ENCODE results near the gene AREG.
A peak's percentile ranks its signal among the peaks of the same experiment; 100 is the strongest.
"Not testable (repeated sequence)": the region's sequence is repeated elsewhere in the genome, so short reads cannot be mapped to it uniquely, and the experiment has no call there.

AREG gene

GRCh38 chr4:74444891-74445642, at the start of gene AREG:
TSS of gene AREG (plus strand) at chr4:74445136. CDS start at chr4:74445346, 210 bp downstream.
- peak; percentile 90 for DNase-seq (ENCODE audit: low spot score)

- peak; percentile 51 for DNase-seq (ENCODE audit: low spot score)
Measured at GRCh38 chr4:74395633-74396032, 49.3 kb upstream of the AREG start.

GRCh38 chr4:74397748-74398426, 47.0 kb upstream of the AREG start:
- DNase-seq (ENCODE audit: low spot score) = no peak

GRCh38 chr4:74398894-74399589, 45.9 kb upstream of the AREG start:
- not testable (repeated sequence) for DNase-seq (ENCODE audit: low spot score)

- DNase-seq (ENCODE audit: low spot score) = no peak
Measured at GRCh38 chr4:74400395-74400794, 44.5 kb upstream of the AREG start.

- no peak for DNase-seq (ENCODE audit: low spot score)
Measured at GRCh38 chr4:74402692-74403456, 42.1 kb upstream of the AREG start.

- no peak for DNase-seq (ENCODE audit: low spot score)
Measured at GRCh38 chr4:74407891-74408290, 37.0 kb upstream of the AREG start.

- no peak for DNase-seq (ENCODE audit: low spot score)
Measured at GRCh38 chr4:74408639-74409038, 36.3 kb upstream of the AREG start.

- DNase-seq (ENCODE audit: low spot score) = no peak
Measured at GRCh38 chr4:74410272-74410671, 34.7 kb upstream of the AREG start.

GRCh38 chr4:74412225-74412624, 32.7 kb upstream of the AREG start:
- DNase-seq (ENCODE audit: low spot score) = no peak

- no peak for DNase-seq (ENCODE audit: low spot score)
Measured at GRCh38 chr4:74413265-74413664, 31.7 kb upstream of the AREG start.

GRCh38 chr4:74414149-74414809, 30.7 kb upstream of the AREG start:
- no peak for DNase-seq (ENCODE audit: low spot score)

- no peak for DNase-seq (ENCODE audit: low spot score)
Measured at GRCh38 chr4:74415602-74416300, 29.2 kb upstream of the AREG start.

- peak; percentile 83 for DNase-seq (ENCODE audit: low spot score)
Measured at GRCh38 chr4:74418063-74418670, 26.8 kb upstream of the AREG start.

GRCh38 chr4:74420863-74421262, 24.1 kb upstream of the AREG start:
- DNase-seq (ENCODE audit: low spot score) = no peak

- DNase-seq (ENCODE audit: low spot score) = peak; percentile 79
Measured at GRCh38 chr4:74423104-74423503, 21.8 kb upstream of the AREG start.

- no peak for DNase-seq (ENCODE audit: low spot score)
Measured at GRCh38 chr4:74424111-74424510, 20.8 kb upstream of the AREG start.

GRCh38 chr4:74426101-74426500, 18.8 kb upstream of the AREG start:
- no peak for DNase-seq (ENCODE audit: low spot score)

- no peak for DNase-seq (ENCODE audit: low spot score)
Measured at GRCh38 chr4:74428276-74428675, 16.7 kb upstream of the AREG start.

GRCh38 chr4:74431113-74431826, 13.7 kb upstream of the AREG start:
- DNase-seq (ENCODE audit: low spot score) = no peak
